Neural crest cell (in vitro differentiated cells): ENCODE measurements around the gene SSH2. TPM values are rescaled to one million over a fixed set of nuclear protein-coding genes. Genes with fewer than 3 reads are reported as not detected.

Source experiments
- DNase-seq: peaks from one replicate; pipeline ENCODE4 v3.0.0; 2021; ENCODE audit warnings: low read depth, mixed read lengths, low spot score
- H3K27ac Mint-ChIP-seq: one replicate; pipeline ENCODE4 v1.8.0; 2021; ENCODE audit warnings: mild to moderate bottlenecking, mixed read lengths; ENCODE audit not compliant: unreplicated experiment
- H3K27me3 Mint-ChIP-seq: 2 replicates; pipeline ENCODE4 v1.8.0; 2021; ENCODE audit warnings: low read depth, mild to moderate bottlenecking, mixed read lengths
- H3K36me3 Mint-ChIP-seq: 2 replicates; pipeline ENCODE4 v1.8.0; 2021; ENCODE audit warnings: low read depth, mild to moderate bottlenecking, mixed read lengths
- H3K4me1 Mint-ChIP-seq: 2 replicates; pipeline ENCODE4 v1.8.0; 2021; ENCODE audit warnings: mixed read lengths
- H3K4me3 Mint-ChIP-seq: one replicate; pipeline ENCODE4 v1.8.0; 2021; ENCODE audit warnings: mild to moderate bottlenecking, mixed read lengths
- H3K9me3 Mint-ChIP-seq: 2 replicates; pipeline ENCODE4 v1.8.0; 2021; ENCODE audit warnings: mixed read lengths
- total RNA-seq: library from RNA; stranded (reverse); gene quantifications from 2 replicates; pipeline ENCODE4 v1.2.1, GENCODE V29; 2021
- TF ChIP-seq, protein P1 (sequence below): fragments of 200-600 bp; sonication (generic); conservative IDR thresholded peaks from 2 replicates; pipeline ENCODE4 v1.5.0; 2021; ENCODE audit warnings: antibody characterized with exemption, mild to moderate bottlenecking

SSH2 gene
- total RNA-seq, 1 donor from 2014 or later = 29.2 TPM

DNA sequence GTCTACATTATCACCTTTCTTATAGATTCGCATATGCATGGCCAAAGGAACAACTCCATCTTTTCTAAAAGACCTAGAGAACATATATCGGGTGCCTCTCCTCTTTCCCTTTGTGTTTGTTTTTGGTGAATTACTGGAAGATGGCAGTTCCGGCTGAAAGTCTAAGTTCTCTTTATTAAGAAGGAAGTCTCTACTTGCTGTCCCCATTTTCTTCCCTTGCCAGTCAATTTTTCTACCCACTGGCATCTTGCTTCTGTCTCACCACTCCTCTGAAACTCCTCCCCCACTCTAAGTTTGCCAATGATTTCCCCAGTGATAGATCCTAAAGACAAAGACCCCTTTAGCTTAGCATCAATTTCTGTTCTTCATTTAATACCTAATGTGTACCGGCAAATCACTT is 213.5 kb downstream of the SSH2 start:
- H3K36me3 Mint-ChIP-seq = peaks cover 6% of the 10 kb centered on the region
- DNase-seq = no peak
- H3K4me3 Mint-ChIP-seq = no peak overlapping the region
- H3K27ac Mint-ChIP-seq = no peak overlapping the region
- peaks cover 36% of the 10 kb centered on the region for H3K4me1 Mint-ChIP-seq
- peaks cover 3% of the 10 kb centered on the region for H3K9me3 Mint-ChIP-seq
- H3K27me3 Mint-ChIP-seq = no peaks in the 10 kb centered on the region
- TF ChIP-seq, protein P1, sequence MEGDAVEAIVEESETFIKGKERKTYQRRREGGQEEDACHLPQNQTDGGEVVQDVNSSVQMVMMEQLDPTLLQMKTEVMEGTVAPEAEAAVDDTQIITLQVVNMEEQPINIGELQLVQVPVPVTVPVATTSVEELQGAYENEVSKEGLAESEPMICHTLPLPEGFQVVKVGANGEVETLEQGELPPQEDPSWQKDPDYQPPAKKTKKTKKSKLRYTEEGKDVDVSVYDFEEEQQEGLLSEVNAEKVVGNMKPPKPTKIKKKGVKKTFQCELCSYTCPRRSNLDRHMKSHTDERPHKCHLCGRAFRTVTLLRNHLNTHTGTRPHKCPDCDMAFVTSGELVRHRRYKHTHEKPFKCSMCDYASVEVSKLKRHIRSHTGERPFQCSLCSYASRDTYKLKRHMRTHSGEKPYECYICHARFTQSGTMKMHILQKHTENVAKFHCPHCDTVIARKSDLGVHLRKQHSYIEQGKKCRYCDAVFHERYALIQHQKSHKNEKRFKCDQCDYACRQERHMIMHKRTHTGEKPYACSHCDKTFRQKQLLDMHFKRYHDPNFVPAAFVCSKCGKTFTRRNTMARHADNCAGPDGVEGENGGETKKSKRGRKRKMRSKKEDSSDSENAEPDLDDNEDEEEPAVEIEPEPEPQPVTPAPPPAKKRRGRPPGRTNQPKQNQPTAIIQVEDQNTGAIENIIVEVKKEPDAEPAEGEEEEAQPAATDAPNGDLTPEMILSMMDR = no peak

GRCh38 chr17:29715680-29716079 is 214.3 kb downstream of the SSH2 start:
- H3K4me3 Mint-ChIP-seq = no peak overlapping the region
- H3K9me3 Mint-ChIP-seq = peaks cover 3% of the 10 kb centered on the region
- TF ChIP-seq, protein P1 = no peak
- H3K4me1 Mint-ChIP-seq = peaks cover 28% of the 10 kb centered on the region
- H3K36me3 Mint-ChIP-seq = peaks cover 6% of the 10 kb centered on the region
- H3K27ac Mint-ChIP-seq = no peak overlapping the region
- H3K27me3 Mint-ChIP-seq = no peaks in the 10 kb centered on the region
- DNase-seq = no peak

GRCh38 chr17:29714146-29714545 is 215.9 kb downstream of the SSH2 start:
- no peak for DNase-seq
- Mint-ChIP-seq H3K9me3 (peaks cover 3% of the 10 kb centered on the region), H3K4me3 (no peak overlapping the region), H3K27me3 (no peaks in the 10 kb centered on the region), H3K36me3 (peaks cover 6% of the 10 kb centered on the region), H3K27ac (no peak overlapping the region), H3K4me1 (peaks cover 23% of the 10 kb centered on the region)
- TF ChIP-seq, protein P1 = no peak

- Mint-ChIP-seq H3K36me3 (peaks cover 6% of the 10 kb centered on the region), H3K27ac (no peak overlapping the region), H3K4me1 (peaks cover 23% of the 10 kb centered on the region), H3K9me3 (peaks cover 3% of the 10 kb centered on the region), H3K27me3 (no peaks in the 10 kb centered on the region), H3K4me3 (no peak overlapping the region)
- TF ChIP-seq, protein P1 = no peak
- no peak for DNase-seq
Measured at GRCh38 chr17:29713626-29714025, 216.4 kb downstream of the SSH2 start.

DNA sequence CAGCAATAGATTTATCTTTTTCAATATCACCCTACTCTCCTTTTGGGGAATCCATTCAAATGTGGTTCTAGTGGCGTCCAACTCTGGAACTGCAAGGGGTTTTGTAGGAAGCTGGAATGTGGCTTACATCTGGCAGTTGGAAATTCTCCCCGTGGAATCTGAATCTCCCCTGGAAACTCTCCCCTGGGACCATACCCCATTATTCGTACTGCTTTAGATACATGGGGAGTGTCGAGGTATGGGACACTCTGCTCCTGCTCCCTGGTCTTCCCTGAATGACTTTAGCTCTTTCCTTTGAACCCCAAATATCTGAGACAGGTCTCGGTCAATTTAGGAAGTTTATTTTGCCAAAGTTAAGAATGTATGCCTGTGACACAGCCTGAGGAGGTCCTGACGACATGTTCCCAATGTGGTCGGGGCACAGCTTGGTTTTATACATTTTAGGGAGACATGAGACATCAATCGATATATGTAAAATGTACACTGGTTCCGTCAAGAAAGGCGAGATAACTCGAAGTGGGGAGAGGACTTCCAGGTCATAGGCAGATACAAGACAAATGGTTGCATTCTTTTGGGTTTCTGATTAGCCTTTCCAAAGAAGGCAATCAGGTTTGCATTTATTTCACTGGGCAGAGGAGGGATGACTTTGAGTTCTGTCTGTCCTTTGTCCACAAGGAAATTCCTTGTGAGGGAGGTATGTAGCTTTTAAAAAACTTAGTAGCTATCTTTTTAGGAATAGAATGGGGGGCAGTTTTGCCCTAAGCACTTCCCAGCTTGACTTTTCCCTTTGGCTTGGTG is 218.2 kb downstream of the SSH2 start:
- no peak for DNase-seq
- Mint-ChIP-seq H3K36me3 (peaks cover 6% of the 10 kb centered on the region), H3K27ac (no peak overlapping the region), H3K4me1 (peaks cover 12% of the 10 kb centered on the region), H3K4me3 (no peak overlapping the region), H3K9me3 (peaks cover 3% of the 10 kb centered on the region), H3K27me3 (no peaks in the 10 kb centered on the region)
- TF ChIP-seq, protein P1 = no peak
